Peyer's patch (tissue), 4 donors: ENCODE data around the gene GPRASP3. TPM values are rescaled to one million over a fixed set of nuclear protein-coding genes. Genes with fewer than 3 reads are reported as not detected.
"Not testable (repeated sequence)": the region's sequence is repeated elsewhere in the genome, so short reads cannot be mapped to it uniquely, and the experiment has no call there.

Experiments used
- DNase-seq, 3 donors: peaks; one replicate each; pipeline ENCODE4 v3.0.0-alpha.2; 2017 to 2019
- H3K27ac ChIP-seq, 4 donors: fragments of 200-600 bp; sonication (generic); one replicate each; pipeline ENCODE4 v1.5.1; 2016 to 2019
- H3K27me3 ChIP-seq, 2 donors: fragments of 200-600 bp; sonication (generic); one replicate each; pipeline ENCODE4 v1.5.1; 2019
- H3K36me3 ChIP-seq, 3 donors: fragments of 200-600 bp; sonication (generic); one replicate each; pipeline ENCODE4 v1.5.1; 2016 to 2019
- H3K4me1 ChIP-seq, 4 donors: fragments of 200-600 bp; sonication (generic); one replicate each; pipeline ENCODE4 v1.5.1; 2016 to 2019
- H3K4me3 ChIP-seq, 4 donors: fragments of 200-600 bp; sonication (generic); 1 replicate in 3 of 4; 2 replicates in 1 of 4; pipeline ENCODE4 v1.5.1; 2016 to 2019; ENCODE audit warnings: mild to moderate bottlenecking in 1 of 4
- H3K9me3 ChIP-seq, 4 donors: fragments of 200-600 bp; sonication (generic); one replicate each; pipeline ENCODE4 v1.5.1; 2016 to 2019; ENCODE audit warnings: mild to moderate bottlenecking in 1 of 4
- POLR2A ChIP-seq, 2 donors: fragments of 450-650 bp; IDR thresholded peaks; one replicate each; pipeline ENCODE4 v1.5.1; 2017; ENCODE audit warnings: antibody characterized with exemption in 2 of 2, mild to moderate bottlenecking in 2 of 2, moderate library complexity in 2 of 2
- total RNA-seq, 4 donors: library from RNA; depleted of rRNA; stranded (reverse); fragments of >200 nt; gene quantifications; one replicate each; pipeline ENCODE4 v1.1.0, GENCODE V29; 2016
- TF ChIP-seq, protein P1 (sequence below), 6 experiments: fragments of 450-650 bp in 4 of 6; fragments of 200-600 bp in 2 of 6; sonication (generic) in 1 of 6; IDR thresholded peaks; one replicate each; pipeline ENCODE4 v1.5.1; 2017 to 2019; ENCODE audit warnings: antibody characterized with exemption in 6 of 6, mild to moderate bottlenecking in 3 of 6, moderate library complexity in 1 of 6

The GPRASP3 gene
- total RNA-seq, 4 donors from 2014 or later: 1.1 to 3.7 (median 2.4) TPM

DNA sequence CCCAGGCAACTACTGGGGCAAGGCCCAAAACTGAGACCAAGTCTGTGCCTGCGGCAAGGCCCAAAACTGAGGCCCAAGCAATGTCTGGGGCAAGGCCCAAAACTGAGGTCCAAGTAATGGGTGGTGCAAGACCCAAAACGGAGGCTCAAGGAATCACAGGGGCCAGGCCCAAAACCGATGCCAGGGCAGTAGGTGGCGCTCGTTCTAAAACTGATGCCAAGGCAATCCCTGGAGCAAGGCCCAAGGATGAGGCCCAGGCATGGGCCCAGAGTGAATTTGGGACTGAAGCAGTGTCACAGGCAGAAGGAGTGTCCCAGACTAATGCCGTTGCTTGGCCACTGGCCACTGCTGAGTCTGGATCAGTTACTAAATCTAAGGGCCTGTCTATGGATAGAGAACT lies 5.5 kb upstream of the GPRASP3 start:
- Histone ChIP-seq H3K4me3 (no peak overlapping the region), H3K27me3 (no peaks in the 10 kb centered on the region), H3K36me3 (no peaks in the 10 kb centered on the region), H3K4me1 (no peaks in the 10 kb centered on the region), H3K9me3 (no peaks in the 10 kb centered on the region), H3K27ac (no peak overlapping the region)
- TF ChIP-seq, protein P1, sequence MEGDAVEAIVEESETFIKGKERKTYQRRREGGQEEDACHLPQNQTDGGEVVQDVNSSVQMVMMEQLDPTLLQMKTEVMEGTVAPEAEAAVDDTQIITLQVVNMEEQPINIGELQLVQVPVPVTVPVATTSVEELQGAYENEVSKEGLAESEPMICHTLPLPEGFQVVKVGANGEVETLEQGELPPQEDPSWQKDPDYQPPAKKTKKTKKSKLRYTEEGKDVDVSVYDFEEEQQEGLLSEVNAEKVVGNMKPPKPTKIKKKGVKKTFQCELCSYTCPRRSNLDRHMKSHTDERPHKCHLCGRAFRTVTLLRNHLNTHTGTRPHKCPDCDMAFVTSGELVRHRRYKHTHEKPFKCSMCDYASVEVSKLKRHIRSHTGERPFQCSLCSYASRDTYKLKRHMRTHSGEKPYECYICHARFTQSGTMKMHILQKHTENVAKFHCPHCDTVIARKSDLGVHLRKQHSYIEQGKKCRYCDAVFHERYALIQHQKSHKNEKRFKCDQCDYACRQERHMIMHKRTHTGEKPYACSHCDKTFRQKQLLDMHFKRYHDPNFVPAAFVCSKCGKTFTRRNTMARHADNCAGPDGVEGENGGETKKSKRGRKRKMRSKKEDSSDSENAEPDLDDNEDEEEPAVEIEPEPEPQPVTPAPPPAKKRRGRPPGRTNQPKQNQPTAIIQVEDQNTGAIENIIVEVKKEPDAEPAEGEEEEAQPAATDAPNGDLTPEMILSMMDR (IDR thresholded peaks at IDR 0.05): no peak
- TF ChIP-seq POLR2A (IDR thresholded peaks at IDR 0.05): no peak
- no peak for DNase-seq

GRCh38 chrX:102715967-102716366 lies 4.6 kb upstream of the GPRASP3 start:
- H3K9me3 ChIP-seq: no peaks in the 10 kb centered on the region
- TF ChIP-seq POLR2A (IDR thresholded peaks at IDR 0.05): no peak
- TF ChIP-seq, protein P1 (IDR thresholded peaks at IDR 0.05): no peak
- no peak overlapping the region for H3K4me3 ChIP-seq
- H3K36me3 ChIP-seq: no peaks in the 10 kb centered on the region
- H3K27me3 ChIP-seq: no peaks in the 10 kb centered on the region
- no peak overlapping the region for H3K27ac ChIP-seq
- no peak for DNase-seq
- H3K4me1 ChIP-seq: no peaks in the 10 kb centered on the region

DNA sequence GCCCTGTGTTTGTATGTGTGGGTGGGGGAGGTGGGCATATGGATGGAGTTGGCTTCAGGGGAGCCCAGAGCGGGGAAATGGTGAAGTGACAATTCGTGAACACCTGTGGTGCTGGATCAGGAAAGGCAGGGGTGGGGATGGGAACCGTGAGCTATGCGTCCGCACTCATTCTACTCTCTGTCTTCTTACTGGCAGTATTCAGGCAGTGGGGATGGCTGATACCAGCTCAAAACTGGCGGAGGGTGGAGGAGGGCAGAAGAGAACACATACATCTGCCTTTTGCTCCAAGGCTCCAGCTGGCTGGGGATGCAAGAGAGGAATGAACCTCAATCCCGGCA lies 595 bp downstream of the GPRASP3 start:
- H3K36me3 ChIP-seq, DNase-seq, H3K27ac ChIP-seq, H3K27me3 ChIP-seq, H3K4me1 ChIP-seq, H3K9me3 ChIP-seq: not testable (repeated sequence)
- H3K4me3 ChIP-seq: peak overlapping the region in 2 of 4 donors; percentile 51 to 52

DNA sequence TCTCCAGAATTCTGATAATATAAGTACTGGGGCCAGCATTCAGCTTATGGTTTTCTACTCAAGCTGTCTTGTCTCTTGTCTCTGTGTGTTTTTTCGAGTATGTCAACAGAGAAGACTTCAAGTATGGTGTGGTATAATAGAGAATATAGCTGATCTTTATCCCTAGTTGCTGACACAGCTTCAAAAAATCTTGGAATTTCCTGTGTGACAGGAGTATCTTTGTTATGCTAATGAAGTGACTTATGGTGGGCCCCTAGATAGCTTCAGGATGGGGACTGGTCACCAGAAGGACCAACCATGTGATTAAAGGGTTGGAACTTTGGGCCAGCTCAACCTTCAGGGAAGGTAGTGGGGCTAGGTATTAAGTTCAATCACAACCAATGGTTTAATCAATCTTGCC lies 2.9 kb downstream of the GPRASP3 start:
- Histone ChIP-seq H3K27ac (no peak overlapping the region), H3K4me1 (no peaks in the 10 kb centered on the region), H3K27me3 (no peaks in the 10 kb centered on the region), H3K36me3 (no peaks in the 10 kb centered on the region), H3K9me3 (no peaks in the 10 kb centered on the region), H3K4me3 (no peak overlapping the region)
- DNase-seq: no peak
- TF ChIP-seq, protein P1 (IDR thresholded peaks at IDR 0.05): no peak
- TF ChIP-seq POLR2A (IDR thresholded peaks at IDR 0.05): no peak

GRCh38 chrX:102727761-102728160 lies 7.2 kb downstream of the GPRASP3 start:
- H3K9me3 ChIP-seq: no peaks in the 10 kb centered on the region
- no peak for TF ChIP-seq POLR2A (IDR thresholded peaks at IDR 0.05)
- TF ChIP-seq, protein P1 (IDR thresholded peaks at IDR 0.05): no peak
- DNase-seq: no peak

GRCh38 chrX:102728646-102729045 lies 8.1 kb downstream of the GPRASP3 start:
- Histone ChIP-seq H3K27ac (no peak overlapping the region), H3K4me3 (no peak overlapping the region), H3K4me1 (no peaks in the 10 kb centered on the region), H3K27me3 (no peaks in the 10 kb centered on the region), H3K9me3 (no peaks in the 10 kb centered on the region), H3K36me3 (no peaks in the 10 kb centered on the region)
- DNase-seq: no peak
- TF ChIP-seq POLR2A (IDR thresholded peaks at IDR 0.05): no peak
- TF ChIP-seq, protein P1 (IDR thresholded peaks at IDR 0.05): no peak

More at GRCh38 chrX:102727761-102728160, 7.2 kb downstream of the GPRASP3 start:
- Histone ChIP-seq H3K4me3 (no peak overlapping the region), H3K27me3 (no peaks in the 10 kb centered on the region), H3K27ac (no peak overlapping the region), H3K4me1 (no peaks in the 10 kb centered on the region), H3K36me3 (no peaks in the 10 kb centered on the region)
